Astrocyte of the spinal cord (primary cell): ENCODE measurements around the gene PSRC1.
A peak's percentile ranks its signal among the peaks of the same experiment; 100 is the strongest.

Source experiments
- DNase-seq: peaks from one replicate; pipeline ENCODE4 v3.0.0; 2011; ENCODE audit warnings: low read depth, low spot score
- H3K4me3 ChIP-seq: 2 replicates; pipeline ENCODE4 v1.5.1; 2011; ENCODE audit warnings: low read depth, mild to moderate bottlenecking, low read length, moderate library complexity
- in situ Hi-C: cut with HindIII; loops from 2 replicates; pipeline ENCODE4 v1.10.0; 2017; ENCODE audit warnings: low sequenced_read_pairs
- TF ChIP-seq, protein P1 (sequence below): IDR thresholded peaks from 2 replicates; pipeline ENCODE4 v1.5.1; 2012; ENCODE audit warnings: low read depth, mild to moderate bottlenecking, low read length, inconsistent platforms

The PSRC1 gene

DNA sequence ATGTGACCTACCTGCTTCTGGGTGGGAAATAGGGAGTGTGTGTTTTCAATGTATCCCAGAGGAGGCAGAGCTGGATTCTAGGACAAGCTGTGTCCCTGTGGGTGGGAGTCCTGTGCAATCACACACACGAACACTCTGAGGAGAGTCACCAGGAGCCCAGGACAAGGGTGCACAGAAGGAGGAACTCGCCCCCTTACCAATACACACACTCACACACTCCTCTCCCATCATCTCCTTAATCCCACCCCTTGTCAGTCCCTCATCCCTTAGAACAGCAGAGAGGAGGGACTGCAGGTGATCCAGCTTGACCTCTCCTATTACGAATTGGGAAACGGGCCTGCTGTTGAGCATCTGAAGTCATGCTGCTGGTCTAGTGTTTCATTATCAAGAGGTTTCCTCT is 32.3 kb upstream of the PSRC1 start:
- TF ChIP-seq, protein P1, sequence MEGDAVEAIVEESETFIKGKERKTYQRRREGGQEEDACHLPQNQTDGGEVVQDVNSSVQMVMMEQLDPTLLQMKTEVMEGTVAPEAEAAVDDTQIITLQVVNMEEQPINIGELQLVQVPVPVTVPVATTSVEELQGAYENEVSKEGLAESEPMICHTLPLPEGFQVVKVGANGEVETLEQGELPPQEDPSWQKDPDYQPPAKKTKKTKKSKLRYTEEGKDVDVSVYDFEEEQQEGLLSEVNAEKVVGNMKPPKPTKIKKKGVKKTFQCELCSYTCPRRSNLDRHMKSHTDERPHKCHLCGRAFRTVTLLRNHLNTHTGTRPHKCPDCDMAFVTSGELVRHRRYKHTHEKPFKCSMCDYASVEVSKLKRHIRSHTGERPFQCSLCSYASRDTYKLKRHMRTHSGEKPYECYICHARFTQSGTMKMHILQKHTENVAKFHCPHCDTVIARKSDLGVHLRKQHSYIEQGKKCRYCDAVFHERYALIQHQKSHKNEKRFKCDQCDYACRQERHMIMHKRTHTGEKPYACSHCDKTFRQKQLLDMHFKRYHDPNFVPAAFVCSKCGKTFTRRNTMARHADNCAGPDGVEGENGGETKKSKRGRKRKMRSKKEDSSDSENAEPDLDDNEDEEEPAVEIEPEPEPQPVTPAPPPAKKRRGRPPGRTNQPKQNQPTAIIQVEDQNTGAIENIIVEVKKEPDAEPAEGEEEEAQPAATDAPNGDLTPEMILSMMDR: no peak
- DNase-seq: no peak
- in situ Hi-C loops: no loop called here
- H3K4me3 ChIP-seq: no peak overlapping the region

DNA sequence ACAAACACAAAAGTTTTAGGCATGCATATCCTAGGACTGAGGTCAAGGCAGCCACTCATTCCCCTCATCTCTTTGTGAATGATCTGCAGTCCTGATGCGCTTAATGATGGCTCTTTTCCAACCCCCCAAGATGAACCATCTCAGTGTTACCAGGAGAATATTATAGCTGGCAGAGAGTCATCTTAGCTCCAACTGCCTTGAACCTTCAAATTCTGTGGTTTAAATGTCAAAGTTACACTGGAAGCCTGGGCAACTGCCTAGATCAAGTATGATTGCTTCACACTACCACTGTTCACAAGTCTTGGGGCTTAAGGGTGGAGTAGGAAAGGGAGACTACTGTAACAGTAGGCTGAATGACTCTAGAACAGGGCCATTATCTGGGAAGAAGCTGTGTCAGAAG is 31.9 kb upstream of the PSRC1 start:
- H3K4me3 ChIP-seq: no peak overlapping the region
- in situ Hi-C loops: no loop called here
- peak; percentile 10 for DNase-seq
- TF ChIP-seq, protein P1: no peak

DNA sequence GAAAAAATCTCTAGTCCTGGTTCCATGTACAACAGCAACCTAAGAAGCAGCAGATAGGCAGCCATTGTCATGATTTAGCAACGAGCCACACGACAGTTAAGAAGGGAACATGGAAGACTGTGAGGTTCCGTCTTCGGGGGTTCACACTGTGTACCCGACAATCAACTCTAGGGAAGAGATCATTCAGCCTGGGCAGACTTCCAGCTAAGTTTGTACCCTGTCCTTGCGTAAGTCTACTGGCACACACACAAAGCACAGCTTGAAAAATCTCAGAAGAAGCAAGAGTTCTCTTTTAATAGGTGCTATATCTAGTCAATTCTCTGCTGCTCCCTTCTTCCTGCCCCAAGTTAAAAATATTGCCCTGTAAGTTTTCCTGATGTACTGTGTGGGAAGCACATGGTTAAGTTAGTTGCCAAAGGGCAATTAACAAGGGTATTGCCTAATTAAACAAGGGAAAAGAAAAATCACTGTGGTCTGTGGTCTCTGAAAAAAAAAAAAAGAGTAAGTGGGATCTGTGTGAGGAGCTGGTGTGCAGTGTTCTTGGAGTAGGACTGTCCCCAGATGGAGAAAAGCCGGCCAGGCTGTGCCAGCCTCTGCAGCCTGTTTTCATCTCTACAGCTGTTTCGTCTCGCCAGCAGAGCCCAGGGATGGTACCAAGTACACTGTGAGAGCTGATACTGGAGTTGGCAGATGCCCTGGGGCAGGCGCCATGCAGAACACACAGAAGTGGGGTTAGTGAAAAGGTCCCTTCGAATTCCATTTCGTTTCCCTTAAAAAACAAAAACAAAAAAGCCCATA is 30.2 kb upstream of the PSRC1 start:
- DNase-seq: no peak
- TF ChIP-seq, protein P1: no peak
- in situ Hi-C loops: no loop called here
- no peak overlapping the region for H3K4me3 ChIP-seq

DNA sequence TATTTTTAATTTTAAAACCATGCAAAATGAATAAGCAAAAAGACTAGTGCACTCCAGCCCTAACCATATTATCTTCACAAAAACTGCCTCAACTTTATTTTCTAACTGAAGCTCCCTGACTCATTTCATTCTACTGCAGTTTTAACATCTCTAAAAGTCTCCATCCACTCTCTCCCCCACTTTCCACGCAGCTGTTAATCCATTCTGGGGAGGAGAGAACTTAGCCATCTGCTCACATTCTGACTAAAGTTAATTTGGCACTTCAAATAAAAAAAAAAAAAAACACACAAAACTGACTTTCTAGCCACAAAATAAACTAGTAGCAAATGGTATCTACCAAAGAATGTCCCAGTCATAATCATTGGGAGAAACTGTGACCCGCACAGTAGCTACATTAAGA is 29.3 kb upstream of the PSRC1 start:
- in situ Hi-C loops: no loop called here
- no peak overlapping the region for H3K4me3 ChIP-seq
- DNase-seq: no peak
- TF ChIP-seq, protein P1: no peak

DNA sequence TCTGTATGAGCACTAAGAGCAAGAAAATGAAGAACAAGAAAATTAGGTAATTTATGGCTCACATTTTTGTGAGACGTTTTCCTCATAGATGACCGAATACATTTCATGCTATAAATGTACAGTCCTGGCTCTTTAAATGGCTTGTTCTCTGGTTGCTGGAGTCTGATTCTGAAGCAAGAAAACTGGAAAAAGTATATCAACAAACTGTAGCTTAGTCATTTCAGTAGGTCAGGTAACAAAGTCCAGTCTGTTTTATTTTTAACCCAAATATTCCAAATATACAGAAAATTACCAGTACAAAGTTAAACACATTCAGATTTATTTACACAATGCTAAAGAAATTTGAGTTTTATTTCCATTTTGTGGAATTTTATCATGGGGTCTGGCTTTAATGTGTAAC is 26.4 kb upstream of the PSRC1 start:
- H3K4me3 ChIP-seq: no peak overlapping the region
- TF ChIP-seq, protein P1: no peak
- no peak for DNase-seq
- in situ Hi-C loops: no loop called here

DNA sequence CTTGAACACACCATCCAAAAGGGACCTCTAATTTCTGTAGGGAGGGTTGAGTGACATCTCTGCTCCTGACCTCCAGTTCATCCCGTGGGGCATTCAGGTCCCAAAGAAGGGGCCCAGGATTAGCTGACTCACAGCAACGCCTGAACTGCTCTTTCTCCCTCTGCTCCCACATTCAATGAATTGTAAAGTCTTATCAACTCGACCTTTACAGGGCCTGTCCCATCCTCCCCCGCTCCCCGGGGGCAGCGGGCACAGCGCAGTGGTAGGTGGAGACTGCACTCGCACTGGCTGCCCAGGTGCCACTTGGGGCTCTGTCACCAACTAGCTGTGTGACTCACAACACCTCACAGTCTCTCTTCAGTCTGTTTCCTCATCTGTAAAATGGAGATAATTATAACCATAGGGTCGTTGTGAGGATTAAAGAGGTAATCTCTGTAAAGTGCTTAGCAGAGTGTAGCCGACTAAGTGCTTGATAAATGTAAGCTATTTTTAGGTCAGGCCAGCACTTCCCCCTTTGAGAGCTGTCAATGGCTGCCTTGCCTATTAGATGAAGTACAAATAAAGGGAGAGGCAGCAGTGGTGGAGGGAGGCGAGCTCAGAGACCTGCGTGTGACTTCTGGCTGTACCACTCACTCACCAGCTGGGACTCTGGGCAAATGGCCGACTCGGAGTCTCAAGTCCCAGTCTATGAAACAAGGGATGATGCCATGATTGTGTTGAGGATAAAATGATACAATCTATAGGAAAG is 24.5 kb upstream of the PSRC1 start:
- TF ChIP-seq, protein P1: no peak
- in situ Hi-C loops: no loop called here
- DNase-seq: no peak
- H3K4me3 ChIP-seq: no peak overlapping the region
